H4 (cell line): ENCODE results near the gene SPATS2. TPM values are rescaled to one million over a fixed set of nuclear protein-coding genes. Genes with fewer than 3 reads are reported as not detected.

Experiments used
- DNase-seq: peaks from one replicate; pipeline ENCODE4 v3.0.0-alpha.2; 2015; ENCODE audit warnings: low spot score
- total RNA-seq: library from RNA; depleted of rRNA; stranded (reverse); fragments of >200 nt; shearing (Covaris generic); gene quantifications from 2 replicates; pipeline ENCODE4 v1.2.3, GENCODE V29; 2014

Gene SPATS2
- total RNA-seq, 1 experiment from 2014 or later, result 34.1 TPM

DNA sequence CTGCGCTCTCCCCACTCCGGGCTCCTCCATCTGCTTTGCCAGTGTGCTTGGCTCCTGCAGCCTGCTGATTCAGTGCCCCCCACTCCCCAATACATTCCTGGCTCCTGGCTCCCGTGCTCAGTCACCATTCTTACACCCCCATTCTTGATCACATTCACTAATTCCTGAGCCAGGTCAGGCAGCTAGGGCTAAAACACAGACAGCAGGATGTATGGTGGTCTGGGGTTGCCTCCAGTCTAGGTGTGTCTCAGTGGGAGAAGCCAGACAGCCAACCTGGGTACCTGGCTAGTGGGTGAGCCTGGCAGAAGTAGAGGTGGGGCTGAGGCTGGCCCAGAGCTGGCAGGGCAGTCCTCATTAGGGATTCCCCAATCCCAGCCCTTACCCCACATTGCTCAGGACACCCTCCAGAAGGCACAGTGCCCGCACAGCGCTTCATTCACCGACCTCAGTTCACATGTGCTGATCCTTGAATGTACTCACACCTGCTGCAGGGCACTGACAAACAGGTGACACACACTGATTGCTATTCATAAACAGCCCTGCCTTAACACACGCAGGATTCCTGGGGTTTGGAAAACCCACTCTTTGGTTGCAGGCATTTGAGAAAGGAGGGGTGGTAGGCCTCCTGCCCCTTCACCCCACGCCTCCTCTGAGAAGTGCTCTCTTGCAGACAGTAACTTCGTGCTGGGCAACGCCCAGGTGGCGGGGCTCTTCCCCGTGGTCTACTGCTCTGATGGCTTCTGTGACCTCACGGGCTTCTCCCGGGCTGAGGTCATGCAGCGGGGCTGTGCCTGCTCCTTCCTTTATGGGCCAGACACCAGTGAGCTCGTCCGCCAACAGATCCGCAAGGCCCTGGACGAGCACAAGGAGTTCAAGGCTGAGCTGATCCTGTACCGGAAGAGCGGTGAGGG, 173.2 kb downstream of the SPATS2 start:
- DNase-seq, result no peak

DNA sequence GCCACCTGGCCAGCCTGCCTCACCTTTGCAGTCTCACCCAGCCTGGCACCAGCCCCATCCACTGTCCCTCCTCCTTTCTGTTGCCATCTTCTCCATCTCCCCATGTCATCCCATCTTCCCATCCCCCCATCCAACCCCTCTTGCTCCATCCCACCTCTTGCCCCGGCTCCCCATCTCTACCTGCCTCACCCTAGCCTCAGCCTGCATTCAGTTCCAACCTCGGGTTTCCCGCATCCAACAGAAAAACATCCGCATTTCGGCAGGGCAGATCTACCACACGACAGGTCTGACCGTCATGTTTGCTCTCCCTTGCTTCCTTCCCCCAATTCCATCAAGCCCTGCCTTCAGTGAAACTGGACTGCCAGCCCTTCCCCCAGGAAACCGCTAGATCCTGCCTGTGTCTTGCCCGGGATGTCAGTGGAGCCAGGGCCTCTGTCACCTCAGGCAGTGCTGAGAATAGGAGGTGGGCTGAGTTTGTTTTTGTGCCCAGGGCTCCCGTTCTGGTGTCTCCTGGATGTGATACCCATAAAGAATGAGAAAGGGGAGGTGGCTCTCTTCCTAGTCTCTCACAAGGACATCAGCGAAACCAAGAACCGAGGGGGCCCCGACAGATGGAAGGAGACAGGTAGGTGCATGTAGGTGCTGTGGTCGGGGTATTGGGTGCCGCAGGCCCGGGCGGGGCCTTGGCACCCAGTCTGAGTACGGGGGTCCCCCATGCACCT, 174.0 kb downstream of the SPATS2 start:
- DNase-seq, result no peak

DNA sequence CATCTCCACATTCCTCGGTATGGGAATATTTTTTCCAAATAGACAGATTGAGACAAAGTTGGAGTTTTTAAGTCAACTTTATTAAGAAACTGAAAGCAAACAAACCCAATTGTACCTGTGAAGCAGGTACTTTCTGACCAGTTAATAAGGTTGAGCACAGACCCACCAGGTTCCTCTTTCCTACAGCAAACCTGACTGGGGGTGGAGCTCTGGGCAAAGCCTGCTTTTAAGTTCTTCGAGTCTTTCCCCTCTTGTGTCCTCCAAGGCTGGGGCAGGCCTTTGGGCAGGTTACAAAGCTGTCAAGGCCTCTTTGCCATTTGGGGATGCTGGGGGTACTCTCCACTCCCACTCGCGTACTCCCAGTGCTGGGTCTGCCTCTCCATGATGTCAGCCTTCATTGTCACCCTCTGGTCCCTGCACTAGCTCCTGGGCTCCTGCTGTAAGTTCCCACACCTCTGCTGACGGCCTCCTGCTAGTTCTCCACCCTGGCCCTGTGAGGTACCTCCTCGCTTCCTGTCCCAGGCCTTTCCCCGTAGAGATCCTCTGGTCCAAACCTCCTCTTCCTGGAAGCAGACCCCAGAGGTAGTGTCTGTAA, 174.7 kb downstream of the SPATS2 start:
- no peak for DNase-seq

DNA sequence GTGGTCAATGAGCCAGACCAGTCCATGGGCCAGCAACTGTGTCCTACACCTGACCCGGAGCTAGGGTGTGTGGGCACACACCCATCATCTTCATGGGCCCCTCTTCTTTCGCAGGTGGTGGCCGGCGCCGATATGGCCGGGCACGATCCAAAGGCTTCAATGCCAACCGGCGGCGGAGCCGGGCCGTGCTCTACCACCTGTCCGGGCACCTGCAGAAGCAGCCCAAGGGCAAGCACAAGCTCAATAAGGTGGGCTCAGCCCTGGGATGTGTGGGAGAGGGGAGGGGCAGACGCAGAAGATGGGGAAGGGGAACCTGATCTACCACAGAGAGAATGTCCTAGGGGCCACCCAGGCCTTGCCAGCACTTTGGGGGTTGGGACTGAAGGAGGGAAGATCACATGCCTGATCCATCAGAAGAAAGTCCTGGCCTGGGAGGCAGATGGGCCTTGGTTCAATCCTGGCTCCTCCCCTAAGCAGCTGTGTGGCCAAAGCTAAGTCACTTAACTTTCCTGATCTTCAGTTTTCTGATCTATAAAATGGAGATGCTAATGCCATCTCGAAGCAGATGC, 175.4 kb downstream of the SPATS2 start:
- DNase-seq, result no peak

DNA sequence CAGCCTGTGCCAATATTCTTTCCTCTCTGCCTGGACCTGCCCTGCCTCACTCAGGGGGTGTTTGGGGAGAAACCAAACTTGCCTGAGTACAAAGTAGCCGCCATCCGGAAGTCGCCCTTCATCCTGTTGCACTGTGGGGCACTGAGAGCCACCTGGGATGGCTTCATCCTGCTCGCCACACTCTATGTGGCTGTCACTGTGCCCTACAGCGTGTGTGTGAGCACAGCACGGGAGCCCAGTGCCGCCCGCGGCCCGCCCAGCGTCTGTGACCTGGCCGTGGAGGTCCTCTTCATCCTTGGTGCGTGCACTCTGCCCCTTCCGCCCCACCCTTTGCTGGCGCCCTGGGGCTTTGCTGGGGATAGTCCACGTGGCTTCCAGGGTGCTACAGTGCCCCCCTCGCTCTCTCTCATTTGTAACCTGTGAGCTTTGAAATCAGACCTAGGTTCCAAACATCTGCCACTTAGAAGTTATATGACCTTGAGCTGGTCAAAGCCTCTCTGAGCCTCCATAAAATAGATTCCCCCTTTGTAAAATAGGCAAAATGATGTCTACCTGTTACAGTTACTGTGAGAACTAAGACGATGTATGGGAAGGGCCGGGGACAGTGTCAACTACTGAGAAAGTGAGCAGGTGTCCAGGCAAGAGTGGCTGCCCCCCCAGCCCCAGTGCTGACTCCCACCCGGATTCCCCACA, 176.1 kb downstream of the SPATS2 start:
- DNase-seq, result no peak

DNA sequence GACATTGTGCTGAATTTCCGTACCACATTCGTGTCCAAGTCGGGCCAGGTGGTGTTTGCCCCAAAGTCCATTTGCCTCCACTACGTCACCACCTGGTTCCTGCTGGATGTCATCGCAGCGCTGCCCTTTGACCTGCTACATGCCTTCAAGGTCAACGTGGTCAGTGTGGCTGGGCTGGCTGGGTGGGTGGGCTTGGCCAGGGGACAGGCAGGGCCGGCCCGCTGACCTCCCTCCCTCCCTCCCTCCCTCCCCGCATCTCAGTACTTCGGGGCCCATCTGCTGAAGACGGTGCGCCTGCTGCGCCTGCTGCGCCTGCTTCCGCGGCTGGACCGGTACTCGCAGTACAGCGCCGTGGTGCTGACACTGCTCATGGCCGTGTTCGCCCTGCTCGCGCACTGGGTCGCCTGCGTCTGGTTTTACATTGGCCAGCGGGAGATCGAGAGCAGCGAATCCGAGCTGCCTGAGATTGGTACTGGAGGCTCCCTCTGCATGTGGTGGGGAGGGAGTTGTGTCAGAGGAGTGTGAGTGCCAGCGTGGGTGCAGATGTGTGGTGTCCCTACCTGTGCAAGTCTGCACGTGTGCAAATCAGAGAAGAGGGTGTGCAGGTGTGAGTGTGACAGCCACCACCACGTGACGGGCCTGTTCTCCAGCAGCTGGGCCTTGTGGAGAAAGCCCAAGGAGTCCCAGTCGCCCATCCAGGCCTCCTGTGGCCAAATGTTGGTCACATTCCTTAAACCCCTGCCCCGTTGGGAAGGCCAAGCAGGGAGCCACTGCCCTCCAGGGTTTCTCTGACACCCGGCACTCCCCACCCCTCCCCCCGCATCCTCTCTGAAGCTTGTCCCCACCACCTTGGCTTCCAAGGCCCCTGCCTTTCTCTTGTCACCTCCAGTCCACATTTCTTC, 176.9 kb downstream of the SPATS2 start:
- DNase-seq, result no peak

DNA sequence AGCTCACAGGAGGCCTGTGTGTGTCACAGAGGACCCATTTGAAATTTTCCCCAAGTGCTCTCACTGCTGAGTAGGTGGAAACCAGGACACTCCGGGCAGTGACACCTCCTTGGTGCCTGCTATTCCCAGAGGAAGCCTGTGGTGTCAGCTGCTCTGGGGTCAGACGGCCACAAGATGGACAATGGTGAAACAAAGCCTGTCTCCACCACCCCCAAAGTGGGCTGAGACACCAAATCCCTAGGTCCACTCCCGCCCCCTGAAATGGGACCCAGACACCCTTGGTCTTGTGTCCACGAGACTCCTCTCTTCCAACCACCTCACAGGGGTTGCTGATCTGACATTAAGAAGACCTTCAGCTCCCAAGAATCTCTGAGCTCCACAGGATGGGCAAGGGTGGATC, 178.6 kb downstream of the SPATS2 start:
- DNase-seq, result no peak

DNA sequence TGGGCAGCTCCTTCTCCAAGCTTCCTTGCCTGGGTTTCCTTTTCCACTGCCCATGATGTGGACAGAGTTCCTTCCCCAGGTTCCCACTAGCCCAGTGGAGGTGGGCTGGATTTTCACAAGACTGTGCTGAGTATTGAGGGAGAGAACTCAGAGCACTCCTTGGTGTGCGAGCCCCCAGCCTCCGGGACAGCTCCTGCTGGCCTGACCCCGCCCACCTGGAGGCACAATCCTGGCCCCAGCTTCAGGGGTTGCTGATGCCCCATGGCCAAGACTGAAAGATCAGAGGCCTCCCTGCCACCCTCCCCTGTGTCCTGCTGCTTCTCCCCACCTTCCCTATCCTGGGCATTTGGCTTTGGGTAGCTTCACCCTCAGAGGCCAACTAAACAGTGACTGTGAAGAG, 179.2 kb downstream of the SPATS2 start:
- DNase-seq, result no peak

DNA sequence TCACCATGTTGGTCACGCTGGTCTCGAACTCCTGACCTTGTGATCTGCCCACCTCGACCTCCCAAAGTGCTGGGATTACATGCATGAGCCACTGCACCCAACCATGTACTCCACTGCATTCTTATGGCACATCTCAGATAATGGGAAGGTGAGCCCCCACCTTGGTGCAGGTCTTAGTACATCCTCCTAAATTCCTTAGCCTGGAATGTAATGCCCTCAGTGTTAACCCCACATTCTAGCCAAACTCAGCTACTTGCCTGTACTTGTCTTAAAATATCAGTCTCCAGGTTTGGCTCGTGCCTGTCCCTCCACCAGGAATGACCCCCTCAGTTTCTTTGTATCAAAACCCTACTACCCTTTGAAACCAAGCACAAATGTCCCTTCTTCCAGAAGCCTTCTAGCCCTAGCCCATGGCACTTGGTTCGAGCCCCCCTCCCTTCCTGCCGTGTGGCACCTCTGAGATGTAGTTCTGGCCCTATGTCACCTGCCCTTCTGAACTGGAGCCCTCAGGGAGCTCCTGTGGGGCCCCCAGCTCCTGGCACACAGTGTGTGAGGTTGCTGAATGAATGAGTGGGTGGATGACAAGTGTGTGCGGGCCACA, 179.9 kb downstream of the SPATS2 start:
- no peak for DNase-seq

DNA sequence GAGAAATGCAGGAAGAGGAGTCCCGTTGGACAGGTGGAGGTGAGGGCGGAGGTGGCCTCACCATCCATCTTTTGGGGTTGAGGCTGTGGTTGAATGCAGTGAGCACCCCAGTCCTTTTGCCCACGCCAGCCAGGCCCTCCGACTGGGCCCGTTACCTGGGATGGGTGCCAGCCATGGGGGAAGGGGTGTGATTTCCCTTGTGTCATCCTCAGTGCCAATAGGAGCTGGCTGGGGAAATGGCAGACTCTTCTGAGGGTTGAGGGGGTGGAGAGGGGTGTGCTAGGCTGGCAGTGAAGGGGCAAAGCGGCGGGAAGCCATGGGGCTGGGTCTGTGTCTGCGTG, 181.2 kb downstream of the SPATS2 start:
- DNase-seq, result no peak

DNA sequence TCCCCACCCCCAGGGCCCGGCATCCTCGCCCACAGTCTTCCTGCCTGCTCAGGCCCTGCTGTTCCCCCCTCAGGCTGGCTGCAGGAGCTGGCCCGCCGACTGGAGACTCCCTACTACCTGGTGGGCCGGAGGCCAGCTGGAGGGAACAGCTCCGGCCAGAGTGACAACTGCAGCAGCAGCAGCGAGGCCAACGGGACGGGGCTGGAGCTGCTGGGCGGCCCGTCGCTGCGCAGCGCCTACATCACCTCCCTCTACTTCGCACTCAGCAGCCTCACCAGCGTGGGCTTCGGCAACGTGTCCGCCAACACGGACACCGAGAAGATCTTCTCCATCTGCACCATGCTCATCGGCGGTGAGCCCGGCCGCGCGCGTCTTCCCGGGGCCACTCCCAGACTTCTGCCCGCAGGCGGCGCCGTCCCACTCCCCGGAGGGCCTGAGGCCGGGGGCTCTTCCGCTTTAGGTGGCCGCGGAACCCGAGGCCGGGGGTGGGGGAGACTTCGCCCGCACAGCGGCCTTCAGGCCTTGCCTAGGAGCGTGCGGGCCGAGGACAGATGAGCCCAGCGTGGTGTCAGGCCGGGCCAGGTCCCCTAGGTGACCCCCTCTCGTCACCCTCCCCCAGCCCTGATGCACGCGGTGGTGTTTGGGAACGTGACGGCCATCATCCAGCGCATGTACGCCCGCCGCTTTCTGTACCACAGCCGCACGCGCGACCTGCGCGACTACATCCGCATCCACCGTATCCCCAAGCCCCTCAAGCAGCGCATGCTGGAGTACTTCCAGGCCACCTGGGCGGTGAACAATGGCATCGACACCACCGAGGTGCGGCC, 181.8 kb downstream of the SPATS2 start:
- no peak for DNase-seq

DNA sequence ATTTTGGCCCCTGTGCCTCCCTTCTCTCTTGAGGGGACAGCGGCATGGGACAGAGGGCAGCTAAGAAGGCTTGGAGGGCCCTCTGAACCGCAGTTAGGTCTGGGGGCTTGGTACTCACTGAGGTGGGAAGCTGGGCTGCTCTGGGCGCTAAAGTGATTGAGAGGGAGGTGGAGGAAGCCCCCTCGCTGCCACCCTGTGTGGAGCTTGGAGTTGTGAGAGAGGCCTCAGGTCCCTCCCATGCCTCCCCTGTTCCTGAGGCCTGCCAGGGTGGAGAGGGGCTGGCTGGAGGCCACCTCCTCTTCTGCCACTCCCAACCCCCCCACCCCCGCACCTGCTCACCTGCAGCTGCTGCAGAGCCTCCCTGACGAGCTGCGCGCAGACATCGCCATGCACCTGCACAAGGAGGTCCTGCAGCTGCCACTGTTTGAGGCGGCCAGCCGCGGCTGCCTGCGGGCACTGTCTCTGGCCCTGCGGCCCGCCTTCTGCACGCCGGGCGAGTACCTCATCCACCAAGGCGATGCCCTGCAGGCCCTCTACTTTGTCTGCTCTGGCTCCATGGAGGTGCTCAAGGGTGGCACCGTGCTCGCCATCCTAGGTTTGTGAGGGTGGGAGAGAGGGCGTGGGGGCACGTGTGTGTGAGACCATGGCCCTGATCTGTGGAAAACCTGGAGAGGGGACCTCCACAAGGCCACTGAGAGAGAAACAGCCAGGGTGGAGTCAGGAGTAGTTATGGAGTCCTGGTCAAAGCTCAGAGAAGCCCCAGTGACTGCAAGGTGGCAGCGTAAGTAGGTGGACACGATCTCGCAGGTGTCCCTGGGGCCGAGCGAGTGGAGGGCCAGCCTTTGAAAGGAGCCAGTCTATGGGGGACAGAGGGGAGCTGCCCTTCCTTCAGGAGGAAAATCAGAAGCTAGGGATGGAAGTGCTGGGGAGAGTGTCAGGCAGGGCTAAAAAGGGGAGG, 182.8 kb downstream of the SPATS2 start:
- no peak for DNase-seq

DNA sequence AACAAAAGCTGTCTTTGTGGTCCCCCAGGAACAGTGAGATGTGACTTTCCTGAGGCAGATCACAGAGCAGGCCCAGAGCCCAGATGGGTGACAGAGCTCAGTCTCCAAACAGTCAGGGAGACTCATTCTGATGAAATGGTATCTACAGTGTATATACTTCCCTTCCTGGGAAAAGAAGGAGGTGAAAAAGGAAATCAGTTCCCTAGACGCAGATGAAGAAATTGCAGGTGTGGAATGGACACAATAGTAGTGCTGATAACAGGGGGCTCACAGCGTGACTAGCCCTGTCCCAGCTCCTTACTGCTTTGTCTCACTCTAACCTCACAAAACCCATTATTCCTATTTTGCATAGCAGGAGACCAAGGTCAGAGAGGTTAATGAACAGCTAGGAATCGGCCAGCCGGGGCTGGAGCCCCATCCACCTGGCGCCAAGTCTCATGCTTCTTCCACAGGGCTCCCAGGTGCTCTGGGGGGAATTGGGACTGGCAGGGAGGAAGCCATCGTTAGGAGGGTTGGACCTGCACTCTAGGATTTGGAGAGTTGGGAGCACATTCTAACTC, 183.5 kb downstream of the SPATS2 start:
- DNase-seq, result no peak

DNA sequence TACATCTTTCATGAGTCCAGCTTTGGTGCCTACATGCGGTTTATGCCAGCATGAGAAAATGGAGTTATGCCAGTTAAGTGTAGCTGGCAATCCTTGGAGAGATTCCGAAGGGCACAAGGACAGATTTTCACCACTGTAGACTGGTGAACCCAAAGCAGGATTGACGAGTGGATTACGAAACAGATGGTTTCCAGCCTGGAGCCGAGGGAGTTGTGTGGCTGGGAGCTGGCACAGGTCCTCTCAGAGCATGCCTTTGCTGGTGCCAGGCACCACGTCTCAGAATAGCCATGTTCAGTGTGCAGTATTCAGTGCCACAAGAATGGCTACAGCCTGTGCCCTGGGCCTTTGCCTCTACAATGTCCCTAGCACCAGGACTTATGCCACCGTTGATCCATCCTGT, 184.8 kb downstream of the SPATS2 start:
- DNase-seq, result peak; percentile 25

DNA sequence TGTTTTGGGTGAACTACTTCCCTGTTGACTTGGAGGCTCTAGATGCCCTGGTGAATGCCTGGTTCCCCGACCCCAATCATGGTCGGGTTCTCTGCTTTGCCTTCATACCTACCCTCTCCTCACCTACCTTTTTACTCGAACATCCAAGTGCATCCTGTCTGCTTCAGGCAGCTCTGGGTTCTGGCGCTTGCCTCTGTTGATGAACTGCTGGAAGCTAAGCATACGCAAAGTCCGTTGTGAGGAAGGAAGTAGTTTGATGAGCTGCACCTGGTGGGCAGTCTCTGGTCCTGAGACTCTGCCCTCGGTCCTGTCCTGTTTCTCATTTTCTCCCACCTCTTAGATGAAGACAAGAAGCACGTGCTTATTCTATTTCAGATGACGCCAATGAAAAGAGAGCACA, 185.2 kb downstream of the SPATS2 start:
- DNase-seq, result no peak

DNA sequence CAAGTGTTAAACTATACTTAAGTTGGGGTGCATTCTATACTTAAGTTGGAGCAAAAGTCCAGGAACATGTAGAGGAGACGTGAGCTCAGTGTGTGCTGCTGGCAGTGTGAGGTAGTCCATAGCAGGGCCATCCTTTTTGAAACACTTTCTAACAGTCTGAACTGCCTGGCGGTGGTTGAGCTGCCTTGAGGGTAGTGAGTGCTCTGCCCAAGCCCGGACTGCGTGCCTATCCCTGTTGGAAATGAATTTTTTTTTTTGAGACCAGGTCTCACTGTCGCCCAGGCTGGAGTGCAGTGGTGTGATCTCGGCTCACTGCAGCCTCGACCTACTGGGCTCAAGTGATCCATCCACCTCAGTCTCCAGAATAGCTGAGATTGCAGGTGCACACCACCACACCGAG, 185.6 kb downstream of the SPATS2 start:
- DNase-seq, result no peak

DNA sequence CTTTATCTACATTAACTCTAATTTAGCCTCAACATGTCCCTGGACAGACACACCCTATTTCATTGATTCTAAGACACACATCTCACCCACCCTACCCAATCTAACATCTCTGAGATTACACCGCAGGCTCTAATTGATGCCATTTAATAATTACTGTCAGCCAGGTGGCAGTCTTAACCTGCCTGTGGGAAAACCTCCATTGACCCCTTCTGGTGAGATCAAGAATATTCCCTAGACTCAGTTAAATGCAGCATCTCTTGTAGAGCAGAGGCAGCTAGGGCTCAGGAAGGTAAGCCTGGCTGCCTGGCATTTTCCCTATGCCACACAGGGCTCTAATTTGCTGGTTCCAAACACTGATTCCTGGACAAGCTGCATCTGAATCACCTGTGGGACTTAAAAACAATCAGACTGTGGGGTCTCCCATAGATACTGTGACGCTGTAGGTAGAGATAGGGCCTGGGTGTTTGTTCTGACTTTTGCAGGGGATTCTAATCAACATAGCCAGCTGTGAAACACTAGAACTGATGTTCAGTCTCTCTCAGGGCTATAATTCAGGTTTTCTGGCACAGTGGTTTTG, 186.3 kb downstream of the SPATS2 start:
- no peak for DNase-seq

DNA sequence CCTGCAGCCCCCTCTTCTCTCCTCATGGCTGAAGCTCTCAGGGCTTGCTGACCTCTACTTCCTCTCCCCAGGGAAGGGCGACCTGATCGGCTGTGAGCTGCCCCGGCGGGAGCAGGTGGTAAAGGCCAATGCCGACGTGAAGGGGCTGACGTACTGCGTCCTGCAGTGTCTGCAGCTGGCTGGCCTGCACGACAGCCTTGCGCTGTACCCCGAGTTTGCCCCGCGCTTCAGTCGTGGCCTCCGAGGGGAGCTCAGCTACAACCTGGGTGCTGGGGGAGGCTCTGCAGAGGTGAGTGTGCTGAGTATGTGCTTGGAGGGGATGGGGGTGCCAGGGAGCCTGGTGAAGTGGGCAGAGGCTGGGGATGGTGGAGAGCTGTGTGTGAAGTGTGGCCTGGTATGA, 187.0 kb downstream of the SPATS2 start:
- no peak for DNase-seq
